Spleen (tissue), 11 donors: ENCODE measurements around the gene SLC25A29. TPM values are rescaled to one million over a fixed set of nuclear protein-coding genes. Genes with fewer than 3 reads are reported as not detected.

ENCODE experiments used
- DNase-seq: peaks from one replicate; pipeline ENCODE4 v3.0.0-alpha.2; 2020
- H3K27ac ChIP-seq, 8 donors: fragments of 200-600 bp; sonication (generic) in 7 of 8; 1 replicate in 4 of 8; 2 replicates in 4 of 8; pipeline versions ENCODE4 v1.5.0 to v1.8.0; 2016 to 2021; ENCODE audit warnings: inconsistent platforms in 4 of 8, mild to moderate bottlenecking in 4 of 8, moderate library complexity in 1 of 8
- H3K27me3 ChIP-seq, 7 donors: fragments of 200-600 bp; sonication (generic) in 6 of 7; replicated peaks in 1 of 7; 1 replicate in 4 of 7; 2 replicates in 3 of 7; pipeline versions ENCODE4 v1.5.0 to v1.8.0; 2016 to 2021; ENCODE audit warnings: inconsistent platforms in 3 of 7, mild to moderate bottlenecking in 1 of 7
- H3K36me3 ChIP-seq, 6 donors: fragments of 200-600 bp; sonication (generic) in 5 of 6; 1 replicate in 4 of 6; 2 replicates in 2 of 6; pipeline versions ENCODE4 v1.5.0 to v1.8.0; 2016 to 2021; ENCODE audit warnings: inconsistent platforms in 2 of 6
- H3K4me1 ChIP-seq, 6 donors: fragments of 200-600 bp; sonication (generic) in 5 of 6; 1 replicate in 3 of 6; 2 replicates in 3 of 6; pipeline versions ENCODE4 v1.5.0 to v1.8.0; 2016 to 2021; ENCODE audit warnings: inconsistent platforms in 3 of 6
- H3K4me3 ChIP-seq, 8 donors: fragments of 200-600 bp; sonication (generic) in 7 of 8; 1 replicate in 4 of 8; 2 replicates in 4 of 8; pipeline versions ENCODE4 v1.5.0 to v1.8.0; 2016 to 2021; ENCODE audit warnings: inconsistent platforms in 4 of 8, mild to moderate bottlenecking in 4 of 8, moderate library complexity in 2 of 8
- H3K9me3 ChIP-seq, 8 donors: fragments of 200-600 bp; sonication (generic) in 7 of 8; 1 replicate in 4 of 8; 2 replicates in 4 of 8; pipeline versions ENCODE4 v1.5.0 to v1.8.0; 2016 to 2021; ENCODE audit warnings: inconsistent platforms in 4 of 8
- POLR2A ChIP-seq, 3 donors: fragments of 450-650 bp; IDR thresholded peaks; one replicate each; pipeline ENCODE4 v1.5.1; 2017; ENCODE audit warnings: antibody characterized with exemption in 3 of 3, mild to moderate bottlenecking in 1 of 3
- POLR2AphosphoS5 ChIP-seq, 3 donors: sonication (generic); formaldehyde crosslinking; IDR thresholded peaks; one replicate each; pipeline ENCODE4 v1.5.1; 2017; ENCODE audit warnings: antibody characterized with exemption in 3 of 3
- WGBS, 5 donors: extraction: QIAGEN DNeasy Blood & Tissue Kit in 3 of 5; methylation state at CpG; one replicate each; pipeline versions ENCODE4 v1.1.5 to v1.1.7; 2013 to 2018; 5-methylcytosine and 5-hydroxymethylcytosine counted together
- intact Hi-C: fragments of 100-400 bp; cut with DNase I; formaldehyde crosslinking; loops from one replicate; pipeline ENCODE4 v1.15.0; 2023; ENCODE audit warnings: low total_unique reads
- polyA plus RNA-seq, 3 donors: library from polyadenylated mRNA; stranded (reverse); fragments of 200-250 nt; gene quantifications; one replicate each; pipeline ENCODE4 v1.2.1, GENCODE V29; 2013
- total RNA-seq, 7 donors: library from RNA; depleted of rRNA in 3 of 7; stranded (reverse); fragments of >200 nt in 3 of 7; fragmentation: NEBNext Ultra II Directional in 4 of 7; extraction: Animal tissue kit (Norgen Biotek cat#: 25700) in 4 of 7; gene quantifications; one replicate each; pipeline versions ENCODE4 v1.1.0 to v1.2.1, GENCODE V29; 2016 to 2021
- TF ChIP-seq, protein P1 (sequence below), 11 experiments: fragments of 200-600 bp in 7 of 11; fragments of 450-650 bp in 4 of 11; sonication (generic) in 4 of 11; IDR thresholded peaks in 8 of 11; conservative IDR thresholded peaks in 3 of 11; 1 replicate in 7 of 11; 2 replicates in 4 of 11; pipeline versions ENCODE4 v1.4.0 to v1.8.0; 2016 to 2021; ENCODE audit warnings: antibody characterized with exemption in 11 of 11, inconsistent platforms in 4 of 11, mild to moderate bottlenecking in 1 of 11
- donor health status: healthy with polysubstance abuse.
- donor health status: DM: no; HTN: no; CAD: no; lungs with moderate emphysema.
- donor health status: DM: no; HTN: no; CAD: no.
- donor health status: Bipolar disorder and iron deficiency.
- donor health status: healthy.
- donor health status: DM: no; HTN: no; CAD: no.
- donor health status: DM: yes; HTN: yes; CAD: no.

The SLC25A29 gene
- total and polyA plus RNA-seq, 10 donors: 19.6 to 52.9 (median 32.5) TPM

DNA sequence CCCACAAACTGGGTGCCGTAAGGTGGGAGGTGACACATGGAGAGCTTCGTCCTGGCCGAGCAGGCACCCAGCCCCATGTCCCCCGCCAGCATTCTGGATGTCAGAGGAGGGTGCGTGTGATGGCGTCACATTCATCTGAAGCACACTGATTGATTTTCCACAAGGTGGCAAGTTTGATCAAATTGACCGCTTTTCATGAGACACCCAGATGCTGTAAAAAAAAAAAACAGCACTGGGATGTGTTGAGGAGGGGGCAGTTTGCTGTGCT is 24.2 kb downstream of the SLC25A29 start:
- H3K4me3 ChIP-seq: no peak overlapping the region
- H3K9me3 ChIP-seq: no peaks in the 10 kb centered on the region
- peaks cover 0 to 51% (median 8%) of the 10 kb centered on the region in 6 donors for H3K36me3 ChIP-seq
- no peaks in the 10 kb centered on the region for H3K27me3 ChIP-seq
- intact Hi-C loops: loop anchor here (10.0 kb wide), 1 partner anchor 93 kb away; the partner anchor contains the start of gene WDR25
- TF ChIP-seq POLR2A (IDR thresholded peaks at IDR 0.05) (no peak), POLR2AphosphoS5 (IDR thresholded peaks at IDR 0.05) (peak in 2 of 3 donors; percentile 5 to 19)
- TF ChIP-seq, protein P1, sequence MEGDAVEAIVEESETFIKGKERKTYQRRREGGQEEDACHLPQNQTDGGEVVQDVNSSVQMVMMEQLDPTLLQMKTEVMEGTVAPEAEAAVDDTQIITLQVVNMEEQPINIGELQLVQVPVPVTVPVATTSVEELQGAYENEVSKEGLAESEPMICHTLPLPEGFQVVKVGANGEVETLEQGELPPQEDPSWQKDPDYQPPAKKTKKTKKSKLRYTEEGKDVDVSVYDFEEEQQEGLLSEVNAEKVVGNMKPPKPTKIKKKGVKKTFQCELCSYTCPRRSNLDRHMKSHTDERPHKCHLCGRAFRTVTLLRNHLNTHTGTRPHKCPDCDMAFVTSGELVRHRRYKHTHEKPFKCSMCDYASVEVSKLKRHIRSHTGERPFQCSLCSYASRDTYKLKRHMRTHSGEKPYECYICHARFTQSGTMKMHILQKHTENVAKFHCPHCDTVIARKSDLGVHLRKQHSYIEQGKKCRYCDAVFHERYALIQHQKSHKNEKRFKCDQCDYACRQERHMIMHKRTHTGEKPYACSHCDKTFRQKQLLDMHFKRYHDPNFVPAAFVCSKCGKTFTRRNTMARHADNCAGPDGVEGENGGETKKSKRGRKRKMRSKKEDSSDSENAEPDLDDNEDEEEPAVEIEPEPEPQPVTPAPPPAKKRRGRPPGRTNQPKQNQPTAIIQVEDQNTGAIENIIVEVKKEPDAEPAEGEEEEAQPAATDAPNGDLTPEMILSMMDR (IDR thresholded peaks at IDR 0.05 in 8 of 11, conservative IDR thresholded peaks at IDR 0.05 in 3 of 11): no peak
- no peak overlapping the region for H3K27ac ChIP-seq
- WGBS, 5 donors: 93 to 99% (median 95%) methylated on average over 7 of the region's 7 CpGs
- DNase-seq: no peak
- H3K4me1 ChIP-seq: peaks cover 21 to 86% (median 40%) of the 10 kb centered on the region in 6 donors

DNA sequence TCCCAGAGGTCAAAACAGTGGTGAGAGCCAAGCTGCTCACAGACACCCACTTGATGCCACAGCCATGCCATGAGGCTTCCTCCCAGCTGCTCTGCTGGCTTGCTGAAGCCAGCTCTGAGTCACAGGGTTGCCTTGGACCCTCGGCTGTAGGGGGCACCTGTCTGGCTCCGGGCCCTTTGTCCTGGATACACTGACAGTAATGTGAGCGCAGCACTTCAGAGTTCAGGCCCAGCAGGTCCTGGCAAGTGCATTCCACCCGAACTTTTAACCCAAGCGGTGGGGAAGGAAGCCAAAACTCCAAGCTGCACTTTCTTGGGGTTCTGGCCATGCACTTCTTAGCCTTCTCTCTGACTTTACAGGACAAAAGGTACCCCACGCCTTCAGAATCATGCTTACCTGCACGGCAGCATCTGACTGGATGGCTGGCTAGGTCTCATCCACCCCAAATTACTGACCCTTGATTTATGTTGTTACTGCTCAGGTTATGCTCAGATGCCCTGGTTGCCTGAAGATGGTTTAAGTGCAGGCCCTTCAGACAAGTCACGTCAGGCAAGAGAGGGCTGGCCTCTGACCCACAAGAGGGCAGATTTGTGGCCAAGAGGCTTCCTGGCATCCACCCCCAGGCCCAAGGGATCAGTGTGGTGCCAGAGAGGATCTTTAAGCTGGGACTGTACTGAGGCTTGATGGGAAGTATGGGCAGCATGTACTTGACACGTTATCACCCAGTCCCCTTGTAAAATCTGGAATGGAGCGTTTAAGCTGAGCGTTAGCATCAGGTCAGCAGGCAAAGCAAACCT is 24.8 kb downstream of the SLC25A29 start:
- 79 to 86% (median 83%) methylated on average over 9 to 11 of the region's 11 CpGs for WGBS, 5 donors
- Histone ChIP-seq H3K4me1 (peaks cover 21 to 85% (median 40%) of the 10 kb centered on the region in 6 donors), H3K36me3 (peaks cover 0 to 56% (median 11%) of the 10 kb centered on the region in 6 donors), H3K27me3 (no peaks in the 10 kb centered on the region), H3K4me3 (no peak overlapping the region), H3K27ac (no peak overlapping the region), H3K9me3 (no peaks in the 10 kb centered on the region)
- DNase-seq: no peak
- TF ChIP-seq POLR2A (IDR thresholded peaks at IDR 0.05) (no peak), POLR2AphosphoS5 (IDR thresholded peaks at IDR 0.05) (peak in 1 of 3 donors; percentile 28)
- TF ChIP-seq, protein P1 (IDR thresholded peaks at IDR 0.05 in 8 of 11, conservative IDR thresholded peaks at IDR 0.05 in 3 of 11): no peak
- intact Hi-C loops: loop anchor here (10.0 kb wide), 1 partner anchor 93 kb away; the partner anchor contains the start of gene WDR25

DNA sequence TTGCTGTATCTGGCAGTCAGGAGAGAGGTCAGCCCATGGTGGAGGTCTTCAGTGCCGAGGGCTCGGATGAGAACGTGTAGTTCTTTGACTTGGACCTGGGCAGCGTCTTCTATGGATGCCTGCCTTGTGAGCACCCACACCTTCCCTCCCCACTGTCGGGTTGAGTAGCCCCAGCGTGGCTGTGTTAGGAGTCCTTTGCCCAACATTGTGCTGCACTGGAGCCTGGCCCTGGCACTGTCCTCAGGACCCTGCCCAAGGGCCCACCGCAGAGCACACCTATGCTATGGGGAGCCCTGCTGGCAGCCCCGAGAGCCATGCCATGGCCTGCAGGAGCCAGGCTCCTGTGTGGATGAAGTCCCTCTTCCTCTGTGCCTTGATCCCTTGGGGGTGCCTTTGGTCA is 26.7 kb downstream of the SLC25A29 start:
- peaks cover 14 to 87% (median 35%) of the 10 kb centered on the region in 6 donors for H3K4me1 ChIP-seq
- no peaks in the 10 kb centered on the region for H3K9me3 ChIP-seq
- no peak overlapping the region for H3K4me3 ChIP-seq
- no peaks in the 10 kb centered on the region for H3K27me3 ChIP-seq
- DNase-seq: no peak
- 93 to 96% (median 94%) methylated on average over 5 to 8 of the region's 8 CpGs for WGBS, 5 donors
- TF ChIP-seq POLR2AphosphoS5 (IDR thresholded peaks at IDR 0.05): peak; percentile 24 to 57 (median 32)
- TF ChIP-seq, protein P1 (IDR thresholded peaks at IDR 0.05 in 8 of 11, conservative IDR thresholded peaks at IDR 0.05 in 3 of 11): no peak
- intact Hi-C loops: no loop called here
- H3K36me3 ChIP-seq: peaks cover 0 to 70% (median 12%) of the 10 kb centered on the region in 6 donors
- H3K27ac ChIP-seq: peak overlapping the region in 2 of 8 donors; percentile 57 to 58

DNA sequence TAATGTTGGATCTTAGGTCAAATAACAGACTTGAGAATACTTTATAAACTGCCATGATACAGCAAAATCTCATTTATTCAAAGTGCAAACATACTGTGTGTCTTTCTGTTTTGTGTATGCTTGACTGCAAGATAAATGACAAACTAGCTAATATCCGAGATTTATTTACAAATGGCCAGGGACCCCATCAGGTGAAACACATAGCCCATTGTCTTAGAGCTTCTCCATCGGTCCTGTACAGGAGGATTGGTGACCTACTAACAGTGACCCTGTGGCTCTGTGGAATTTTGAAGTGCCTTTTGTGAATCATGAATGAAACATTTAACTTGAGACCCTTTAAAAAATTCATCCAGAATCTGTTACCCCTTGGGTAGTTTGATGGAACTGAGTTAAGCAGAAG is 27.1 kb downstream of the SLC25A29 start:
- H3K36me3 ChIP-seq: peaks cover 0 to 74% (median 12%) of the 10 kb centered on the region in 6 donors
- DNase-seq: no peak
- H3K4me1 ChIP-seq: peaks cover 18 to 87% (median 34%) of the 10 kb centered on the region in 6 donors
- H3K27me3 ChIP-seq: no peaks in the 10 kb centered on the region
- intact Hi-C loops: no loop called here
- H3K9me3 ChIP-seq: no peaks in the 10 kb centered on the region
- H3K27ac ChIP-seq: peak overlapping the region in 5 of 8 donors; percentile 43 to 58 (median 49)
- H3K4me3 ChIP-seq: no peak overlapping the region
- WGBS, 5 donors: 77 to 90% (median 86%) methylated on average over 2 of the region's 2 CpGs
- TF ChIP-seq POLR2A (IDR thresholded peaks at IDR 0.05) (no peak), POLR2AphosphoS5 (IDR thresholded peaks at IDR 0.05) (no peak)
- TF ChIP-seq, protein P1 (IDR thresholded peaks at IDR 0.05 in 8 of 11, conservative IDR thresholded peaks at IDR 0.05 in 3 of 11): peak in 1 of 11 experiments; percentile 1
